ENCODE measurements around the gene SH2D7. TPM values are rescaled to one million over a fixed set of nuclear protein-coding genes. Genes with fewer than 3 reads are reported as not detected.

Gene SH2D7
- total RNA-seq, 1 experiment from 2014 or later: not detected

GRCh38 chr15:78149068-78149804 is 56.9 kb downstream of the SH2D7 start, which contains the start of gene IDH3A (continued):
- peak; percentile 46; the same call in 1 of the 2 replicates for TF ChIP-seq FOXK1 (CRISPR knock-in tag; IDR thresholded peaks at IDR 0.05)
- no peak for TF ChIP-seq TEAD1 (CRISPR knock-in tag; IDR thresholded peaks at IDR 0.05)
- TF ChIP-seq KAT7 (CRISPR knock-in tag; IDR thresholded peaks at IDR 0.05; ENCODE audit: borderline replicate concordance): peak; percentile 85; the same call in 1 of the 2 replicates
- no peak for TF ChIP-seq ZNF219 (CRISPR knock-in tag; IDR thresholded peaks at IDR 0.05; ENCODE audit: borderline replicate concordance)
- no peak for TF ChIP-seq TCF7 (CRISPR knock-in tag; IDR thresholded peaks at IDR 0.05; ENCODE audit: low read depth)
- TF ChIP-seq E2F5 (CRISPR knock-in tag; IDR thresholded peaks at IDR 0.05): peak; percentile 71; the same call in 1 of the 2 replicates
- no peak for TF ChIP-seq ATF3 (CRISPR knock-in tag; conservative IDR thresholded peaks at IDR 0.05)
- no peak for TF ChIP-seq HMGA2 (CRISPR knock-in tag; IDR thresholded peaks at IDR 0.05)
- no peak for TF ChIP-seq CTCF (IDR thresholded peaks at IDR 0.05)
- TF ChIP-seq MLX (CRISPR knock-in tag; IDR thresholded peaks at IDR 0.05): no peak
- TF ChIP-seq AFF4 (CRISPR knock-in tag; IDR thresholded peaks at IDR 0.05; ENCODE audit: borderline replicate concordance): no peak
- no peak for TF ChIP-seq ZNF671 (CRISPR knock-in tag; IDR thresholded peaks at IDR 0.05)
- no peak for TF ChIP-seq STAT6 (CRISPR knock-in tag; conservative IDR thresholded peaks at IDR 0.05; ENCODE audit: low read depth)
- TF ChIP-seq GRHL2 (CRISPR knock-in tag; IDR thresholded peaks at IDR 0.05; ENCODE audit: insufficient replicate concordance, severe bottlenecking): no peak
- TF ChIP-seq RELA (CRISPR knock-in tag; IDR thresholded peaks at IDR 0.05; ENCODE audit: borderline replicate concordance): peak; percentile 85; the same call in 1 of the 2 replicates
- TF ChIP-seq E2F4 (CRISPR knock-in tag; IDR thresholded peaks at IDR 0.05; ENCODE audit: borderline replicate concordance, low read depth): no peak
- no peak for TF ChIP-seq HMGXB4 (CRISPR knock-in tag; IDR thresholded peaks at IDR 0.05)
- TF ChIP-seq ATF2 (CRISPR knock-in tag; IDR thresholded peaks at IDR 0.05; ENCODE audit: borderline replicate concordance, low read depth): no peak
- peak; percentile 62; the same call in 1 of the 2 replicates for TF ChIP-seq TP53 (CRISPR knock-in tag; IDR thresholded peaks at IDR 0.05)
- peak; percentile 85 for TF ChIP-seq SP1 (CRISPR knock-in tag; conservative IDR thresholded peaks at IDR 0.05)
- no peak; the same call in 1 of the 2 replicates for TF ChIP-seq NFYB (CRISPR knock-in tag; conservative IDR thresholded peaks at IDR 0.05; ENCODE audit: low read depth)
- TF ChIP-seq ZBTB21 (CRISPR knock-in tag; IDR thresholded peaks at IDR 0.05; ENCODE audit: borderline replicate concordance): no peak
